H7 (cell line): ENCODE results near the gene UMPS. TPM values are rescaled to one million over a fixed set of nuclear protein-coding genes. Genes with fewer than 3 reads are reported as not detected.
A peak's percentile ranks its signal among the peaks of the same experiment; 100 is the strongest.
"Not testable (repeated sequence)": the region's sequence is repeated elsewhere in the genome, so short reads cannot be mapped to it uniquely, and the experiment has no call there.

Experiments used
- DNase-seq: peaks from one replicate; pipeline ENCODE4 v3.0.0; 2012
- H3K27me3 ChIP-seq: 2 replicates; pipeline ENCODE4 v1.6.0; 2011; ENCODE audit warnings: mild to moderate bottlenecking, low read length; ENCODE audit not compliant: control insufficient read depth, insufficient read depth
- H3K36me3 ChIP-seq: replicated peaks from 2 replicates; pipeline ENCODE4 v1.5.1; 2011; ENCODE audit warnings: low read length; ENCODE audit not compliant: control insufficient read depth, insufficient read depth
- H3K4me3 ChIP-seq: 2 replicates; pipeline ENCODE4 v1.5.1; 2011; ENCODE audit warnings: low read depth, mild to moderate bottlenecking, control low read depth, low read length, moderate library complexity; ENCODE audit not compliant: insufficient read depth
- total RNA-seq: library from RNA; depleted of rRNA; stranded (reverse); fragments of >200 nt; shearing (Covaris generic); gene quantifications from 2 replicates; pipeline ENCODE4 v1.2.3, GENCODE V29; 2014

The UMPS gene
- total RNA-seq, 1 experiment from 2014 or later, result 48.1 TPM

GRCh38 chr3:124747111-124747981, 17.1 kb downstream of the UMPS start:
- DNase-seq, result no peak
- no peaks in the 10 kb centered on the region for H3K27me3 ChIP-seq
- H3K36me3 ChIP-seq, result peaks cover 18% of the 10 kb centered on the region
- no peak overlapping the region for H3K4me3 ChIP-seq

- H3K4me3 ChIP-seq, result no peak overlapping the region
- peaks cover 14% of the 10 kb centered on the region for H3K36me3 ChIP-seq
- H3K27me3 ChIP-seq, result no peaks in the 10 kb centered on the region
- DNase-seq, result no peak
Observed at GRCh38 chr3:124748560-124749198, 18.4 kb downstream of the UMPS start.

- not testable (repeated sequence) for H3K36me3 ChIP-seq, H3K4me3 ChIP-seq, H3K27me3 ChIP-seq, DNase-seq
Observed at GRCh38 chr3:124749877-124750276, 19.6 kb downstream of the UMPS start.

GRCh38 chr3:124751501-124751900, 21.2 kb downstream of the UMPS start:
- no peak for DNase-seq
- Histone ChIP-seq H3K27me3 (no peaks in the 10 kb centered on the region), H3K4me3 (no peak overlapping the region), H3K36me3 (peaks cover 1% of the 10 kb centered on the region)

- Histone ChIP-seq H3K27me3 (no peaks in the 10 kb centered on the region), H3K4me3 (peak overlapping the region; percentile 2; the same call in 1 of the 2 replicates)
Observed at GRCh38 chr3:124752051-124752450, 21.8 kb downstream of the UMPS start.

GRCh38 chr3:124757926-124758325, 27.7 kb downstream of the UMPS start:
- H3K27me3 ChIP-seq, DNase-seq, H3K4me3 ChIP-seq, H3K36me3 ChIP-seq: not testable (repeated sequence)

More at GRCh38 chr3:124752051-124752450, 21.8 kb downstream of the UMPS start:
- peaks cover 1% of the 10 kb centered on the region for H3K36me3 ChIP-seq
- no peak for DNase-seq

GRCh38 chr3:124758851-124759635, 28.8 kb downstream of the UMPS start:
- no peak overlapping the region for H3K4me3 ChIP-seq
- H3K36me3 ChIP-seq, result peaks cover 10% of the 10 kb centered on the region
- no peaks in the 10 kb centered on the region for H3K27me3 ChIP-seq
- no peak for DNase-seq

- Histone ChIP-seq H3K36me3 (peaks cover 18% of the 10 kb centered on the region), H3K27me3 (no peaks in the 10 kb centered on the region), H3K4me3 (no peak overlapping the region)
- DNase-seq, result peak; percentile 16
Observed at GRCh38 chr3:124759666-124760401, 29.6 kb downstream of the UMPS start.

- Histone ChIP-seq H3K4me3 (no peak overlapping the region), H3K27me3 (no peaks in the 10 kb centered on the region), H3K36me3 (peaks cover 23% of the 10 kb centered on the region)
- DNase-seq, result peak; percentile 30
Observed at GRCh38 chr3:124760601-124761000, 30.3 kb downstream of the UMPS start.

GRCh38 chr3:124761250-124761796, 31.1 kb downstream of the UMPS start:
- H3K36me3 ChIP-seq, result peaks cover 27% of the 10 kb centered on the region
- DNase-seq, result peak; percentile 86
- H3K4me3 ChIP-seq, result no peak overlapping the region
- H3K27me3 ChIP-seq, result no peaks in the 10 kb centered on the region

- peaks cover 30% of the 10 kb centered on the region for H3K36me3 ChIP-seq
- DNase-seq, result peak; percentile 18
- H3K4me3 ChIP-seq, result no peak overlapping the region
- H3K27me3 ChIP-seq, result no peaks in the 10 kb centered on the region
Observed at GRCh38 chr3:124761935-124762660, 31.8 kb downstream of the UMPS start.

GRCh38 chr3:124762661-124763011, 32.4 kb downstream of the UMPS start:
- Histone ChIP-seq H3K36me3 (peaks cover 36% of the 10 kb centered on the region), H3K4me3 (no peak overlapping the region), H3K27me3 (no peaks in the 10 kb centered on the region)
- peak; percentile 31 for DNase-seq

GRCh38 chr3:124763206-124763605, 33.0 kb downstream of the UMPS start:
- H3K27me3 ChIP-seq, result no peaks in the 10 kb centered on the region
- peak; percentile 6 for DNase-seq
- no peak overlapping the region for H3K4me3 ChIP-seq
- H3K36me3 ChIP-seq, result peaks cover 39% of the 10 kb centered on the region
